GM21360 (cell line): Measurements from ENCODE around the gene ABCG5.

Experiments
- ATAC-seq: cut with Tn5 transposase; IDR thresholded peaks from one replicate; pipeline ENCODE4 v1.9.1; 2021; ENCODE audit warnings: mild to moderate bottlenecking, moderate library complexity; ENCODE audit not compliant: unreplicated experiment

ABCG5 gene

GRCh38 chr2:43842866-43843226 lies 4.2 kb upstream of the ABCG5 start:
- ATAC-seq: no peak

GRCh38 chr2:43841949-43842865 lies 3.6 kb upstream of the ABCG5 start:
- no peak for ATAC-seq

GRCh38 chr2:43840965-43841364 lies 2.3 kb upstream of the ABCG5 start:
- no peak for ATAC-seq

GRCh38 chr2:43839776-43840564 lies 1.3 kb upstream of the ABCG5 start:
- ATAC-seq: no peak

- ATAC-seq: no peak
Observed at GRCh38 chr2:43837831-43838559, 644 bp downstream of the ABCG5 start.

- ATAC-seq: no peak
Observed at GRCh38 chr2:43837033-43837432, 1.6 kb downstream of the ABCG5 start.

GRCh38 chr2:43832457-43832856 lies 6.2 kb downstream of the ABCG5 start:
- no peak for ATAC-seq

GRCh38 chr2:43831543-43832294 lies 6.9 kb downstream of the ABCG5 start:
- no peak for ATAC-seq

- ATAC-seq: no peak
Observed at GRCh38 chr2:43826305-43827250, 12.1 kb downstream of the ABCG5 start.

GRCh38 chr2:43825841-43826240 lies 12.8 kb downstream of the ABCG5 start:
- ATAC-seq: no peak

GRCh38 chr2:43824951-43825493 lies 13.6 kb downstream of the ABCG5 start:
- no peak for ATAC-seq

- no peak for ATAC-seq
Observed at GRCh38 chr2:43824512-43824911, 14.1 kb downstream of the ABCG5 start.

GRCh38 chr2:43823751-43824150 lies 14.9 kb downstream of the ABCG5 start:
- ATAC-seq: no peak

GRCh38 chr2:43822839-43823238 lies 15.8 kb downstream of the ABCG5 start:
- ATAC-seq: no peak

- no peak for ATAC-seq
Observed at GRCh38 chr2:43819491-43820163, 19.0 kb downstream of the ABCG5 start.

GRCh38 chr2:43818761-43819160 lies 19.9 kb downstream of the ABCG5 start:
- no peak for ATAC-seq

- ATAC-seq: no peak
Observed at GRCh38 chr2:43814711-43815110, 23.9 kb downstream of the ABCG5 start.

- ATAC-seq: no peak
Observed at GRCh38 chr2:43812947-43813346, 25.7 kb downstream of the ABCG5 start.

GRCh38 chr2:43812006-43812405 lies 26.6 kb downstream of the ABCG5 start:
- ATAC-seq: no peak
